ENCODE measurements around the gene FURIN. TPM values are rescaled to one million over a fixed set of nuclear protein-coding genes. Genes with fewer than 3 reads are reported as not detected.

Gene FURIN
- total and polyA plus RNA-seq, 9 of the 15 experiments (the other 6 are each of a cell fraction or from before 2014, with no cell fraction given), result 0.92 to 99.9 (median 34.8) TPM

DNA sequence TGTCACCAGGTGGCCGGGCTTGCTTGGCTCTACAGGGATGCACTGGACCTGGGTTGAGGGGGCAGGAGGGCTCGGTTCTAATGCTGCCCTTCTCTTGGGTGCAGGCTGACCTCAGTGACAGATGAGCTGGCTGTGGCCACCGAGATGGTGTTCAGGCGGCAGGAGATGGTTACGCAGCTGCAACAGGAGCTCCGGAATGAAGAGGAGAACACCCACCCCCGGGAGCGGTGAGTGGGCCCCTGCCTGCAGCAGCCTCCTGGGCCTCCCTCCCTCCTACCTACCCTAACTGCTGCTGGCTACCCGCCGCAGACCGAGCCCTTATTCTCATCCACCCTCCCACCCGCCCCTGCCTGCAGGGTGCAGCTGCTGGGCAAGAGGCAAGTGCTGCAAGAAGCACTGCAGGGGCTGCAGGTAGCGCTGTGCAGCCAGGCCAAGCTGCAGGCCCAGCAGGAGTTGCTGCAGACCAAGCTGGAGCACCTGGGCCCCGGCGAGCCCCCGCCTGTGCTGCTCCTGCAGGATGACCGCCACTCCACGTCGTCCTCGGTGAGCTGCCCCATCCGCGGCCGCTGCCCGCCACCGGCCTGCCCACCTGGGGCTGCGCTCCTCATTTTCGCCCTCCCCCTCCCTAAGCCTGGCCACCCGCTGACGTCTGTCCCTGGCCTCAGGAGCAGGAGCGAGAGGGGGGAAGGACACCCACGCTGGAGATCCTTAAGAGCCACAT, 21.5 kb downstream of the FURIN start:
- H3K36me3 ChIP-seq (ENCODE audit: control insufficient read depth, insufficient read depth, low read length), result no peaks in the 10 kb centered on the region
- WGBS (ENCODE audit: insufficient coverage, low coverage, missing lambda C conversion rate), result 79% methylated on average over 17 of the region's 31 CpGs
- in situ Hi-C loops (cut with MboI), result loop anchor here (5.0 to 10.0 kb wide), 3 partner anchors 243 to 575 kb away; no protein-coding TSS in a partner anchor
- DNase-seq (ENCODE audit: extremely low read depth in 1 of 4, low spot score in 3 of 4) (no peak), FAIRE-seq (no peak), ATAC-seq (no peak)
- POLR2A ChIA-PET, result interaction anchor here (0.6 to 2.9 kb wide), 5 partner anchors 9 to 26 kb away, joined by 3 to 12 read pairs (median 4); partner anchors contain the start of gene MAN2A2
- TF ChIP-seq PCBP2 (IDR thresholded peaks at IDR 0.05; ENCODE audit: low read depth, low read length, poor library complexity, severe bottlenecking) (no peak), ZNF175 (CRISPR knock-in tag; IDR thresholded peaks at IDR 0.05; ENCODE audit: low read depth) (no peak), U2AF1 (optimal IDR thresholded peaks at IDR 0.05; ENCODE audit: low read depth, low read length) (no peak), POLR2G (IDR thresholded peaks at IDR 0.05; ENCODE audit: low read depth, low read length) (peak; percentile 25; the same call in 1 of the 2 replicates), ZNF184 (CRISPR knock-in tag; IDR thresholded peaks at IDR 0.05) (no peak), ZNF239 (CRISPR knock-in tag; IDR thresholded peaks at IDR 0.05) (no peak), NFXL1 (CRISPR knock-in tag; IDR thresholded peaks at IDR 0.05) (no peak)
- CTCF ChIA-PET (ENCODE audit: low intra/inter-chr PET ratio), result no interaction called here
- H3K4me1 ChIP-seq (replicated peaks in 1 of 2; ENCODE audit: control insufficient read depth in 2 of 2, insufficient read depth in 2 of 2, low read length in 2 of 2), result peaks cover 10 to 66% of the 10 kb centered on the region in 2 experiments; a peak in 4 of 5 replicates
- intact Hi-C loops (cut with micrococcal nuclease), result loop anchor here (5.0 to 10.0 kb wide), 4 partner anchors 73 to 565 kb away; no protein-coding TSS in a partner anchor
- H3K4me3 ChIP-seq, result no peak overlapping the region
- H3K9ac ChIP-seq (ENCODE audit: insufficient read depth in 1 of 2, low read depth in 2 of 2, low read length in 2 of 2), result peak overlapping the region in 1 of 2 experiments; percentile 84; a peak in 2 of 4 replicates
- no peaks in the 10 kb centered on the region for H3K9me1 ChIP-seq (ENCODE audit: control insufficient read depth, insufficient read depth, low read length)
- H4K20me1 ChIP-seq (replicated peaks; ENCODE audit: control insufficient read depth, insufficient read depth, low read length), result no peaks in the 10 kb centered on the region
- no peaks in the 10 kb centered on the region for H3K27me3 ChIP-seq (ENCODE audit: control insufficient read depth in 2 of 2, insufficient read depth in 2 of 2, low read length in 2 of 2)
- H3K27ac ChIP-seq (ENCODE audit: extremely low read depth, low read depth, low read length), result no peak overlapping the region
- no peak overlapping the region for H3K4me2 ChIP-seq (ENCODE audit: insufficient read depth, low read length)
- no peaks in the 10 kb centered on the region for H3K79me2 ChIP-seq (ENCODE audit: control insufficient read depth, insufficient read depth, low read length)
- H3K9me3 ChIP-seq (replicated peaks; ENCODE audit: control insufficient read depth, insufficient read depth, low read depth, low read length), result no peaks in the 10 kb centered on the region
- no TSS peak for BruUV-seq (replicated peaks)
- peak overlapping the region; percentile 41; the same call in 1 of the 2 replicates for H2AFZ ChIP-seq (ENCODE audit: low read depth, low read length)

Data from K562 (cell line).